IPS-18a (cell line): ENCODE results near the gene CCS.

Source experiments
- H3K27ac ChIP-seq: one replicate; pipeline ENCODE4 v1.5.1; 2013; ENCODE audit warnings: low read length
- H3K27me3 ChIP-seq: one replicate; pipeline ENCODE4 v1.6.1; 2013; ENCODE audit warnings: mild to moderate bottlenecking, low read length; ENCODE audit not compliant: control insufficient read depth, insufficient read depth
- H3K36me3 ChIP-seq: one replicate; pipeline ENCODE4 v1.6.1; 2013; ENCODE audit warnings: low read depth, low read length; ENCODE audit not compliant: control insufficient read depth
- H3K4me1 ChIP-seq: one replicate; pipeline ENCODE4 v1.6.1; 2013; ENCODE audit warnings: low read depth, low read length; ENCODE audit not compliant: control insufficient read depth
- H3K4me3 ChIP-seq: one replicate; pipeline ENCODE4 v1.5.1; 2013; ENCODE audit warnings: low read length
- H3K9ac ChIP-seq: one replicate; pipeline ENCODE4 v1.6.1; 2013; ENCODE audit warnings: mild to moderate bottlenecking, low read length, moderate library complexity
- H3K9me3 ChIP-seq: one replicate; pipeline ENCODE4 v1.6.1; 2013; ENCODE audit warnings: low read depth, low read length; ENCODE audit not compliant: control insufficient read depth

CCS gene

DNA sequence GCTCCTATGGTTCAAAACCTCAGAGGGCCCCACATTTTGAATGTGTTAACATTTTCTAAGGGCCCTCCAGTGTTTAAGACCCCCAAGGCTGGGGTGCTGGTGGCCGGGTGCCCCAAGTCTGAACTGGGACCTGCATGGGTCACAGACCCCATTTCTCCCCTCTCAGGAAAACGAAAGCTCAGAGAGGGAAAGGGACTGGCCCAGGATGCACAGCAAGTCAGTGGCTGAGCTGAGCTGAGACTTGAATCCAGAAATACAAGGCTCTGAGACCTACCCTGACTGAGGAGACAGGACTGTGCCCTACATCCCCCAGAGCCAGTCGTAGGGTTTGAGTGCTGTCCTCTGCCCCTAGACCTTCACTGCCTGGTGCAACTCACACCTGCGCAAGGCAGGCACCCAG lies 42.1 kb upstream of the CCS start:
- peaks cover 17% of the 10 kb centered on the region for H3K36me3 ChIP-seq
- no peaks in the 10 kb centered on the region for H3K27me3 ChIP-seq
- no peaks in the 10 kb centered on the region for H3K9me3 ChIP-seq

DNA sequence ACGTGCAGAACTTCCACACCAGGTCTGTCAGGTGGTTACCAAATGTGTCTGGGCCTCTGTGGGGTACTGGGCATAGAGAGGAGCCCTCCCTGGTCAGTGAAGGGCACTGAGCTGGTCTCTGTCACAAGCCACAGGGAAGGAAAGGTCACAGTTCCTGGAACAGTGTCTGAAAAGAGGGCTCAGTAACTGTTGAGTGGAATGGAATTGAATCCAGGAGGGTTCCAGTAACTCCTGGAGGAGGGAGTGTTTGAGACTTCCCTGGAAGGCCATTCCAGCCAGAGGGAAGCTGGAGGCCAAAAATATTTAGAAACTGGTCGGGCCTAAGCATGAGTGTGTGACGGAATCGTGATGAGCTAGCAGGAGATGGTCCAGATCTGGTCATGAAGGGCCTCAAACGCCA lies 38.4 kb upstream of the CCS start:
- H3K9me3 ChIP-seq, result no peaks in the 10 kb centered on the region
- no peak overlapping the region for H3K4me3 ChIP-seq
- H3K27me3 ChIP-seq, result no peaks in the 10 kb centered on the region
- peaks cover 31% of the 10 kb centered on the region for H3K36me3 ChIP-seq
- no peak overlapping the region for H3K9ac ChIP-seq
- no peaks in the 10 kb centered on the region for H3K4me1 ChIP-seq
- H3K27ac ChIP-seq, result no peak overlapping the region

More for the DNA sequence above, 42.1 kb upstream of the CCS start:
- no peak overlapping the region for H3K9ac ChIP-seq
- H3K27ac ChIP-seq, result no peak overlapping the region
- no peak overlapping the region for H3K4me3 ChIP-seq
- H3K4me1 ChIP-seq, result peaks cover 9% of the 10 kb centered on the region

DNA sequence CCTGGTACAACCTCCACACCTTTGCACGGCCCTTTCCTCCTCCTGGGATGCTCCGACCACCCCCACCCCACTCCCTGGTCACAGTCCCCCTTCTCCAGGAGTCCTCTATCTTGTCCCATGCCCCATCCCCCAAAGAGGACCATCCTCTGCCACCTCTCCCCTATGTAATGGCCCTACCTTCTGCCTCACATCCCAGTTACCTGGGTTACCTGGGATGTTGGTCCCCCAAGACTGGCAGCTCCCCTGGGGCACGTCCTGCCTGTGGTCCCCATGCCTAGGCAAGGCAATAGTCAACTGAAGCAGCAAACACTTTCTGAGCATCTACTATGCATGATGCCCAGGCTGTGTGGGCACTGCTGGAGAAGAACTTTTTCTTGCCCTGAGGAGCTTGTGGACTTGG lies 37.6 kb upstream of the CCS start:
- Histone ChIP-seq H3K27ac (no peak overlapping the region), H3K27me3 (no peaks in the 10 kb centered on the region), H3K36me3 (peaks cover 34% of the 10 kb centered on the region), H3K4me1 (no peaks in the 10 kb centered on the region), H3K9ac (no peak overlapping the region), H3K4me3 (no peak overlapping the region), H3K9me3 (no peaks in the 10 kb centered on the region)

DNA sequence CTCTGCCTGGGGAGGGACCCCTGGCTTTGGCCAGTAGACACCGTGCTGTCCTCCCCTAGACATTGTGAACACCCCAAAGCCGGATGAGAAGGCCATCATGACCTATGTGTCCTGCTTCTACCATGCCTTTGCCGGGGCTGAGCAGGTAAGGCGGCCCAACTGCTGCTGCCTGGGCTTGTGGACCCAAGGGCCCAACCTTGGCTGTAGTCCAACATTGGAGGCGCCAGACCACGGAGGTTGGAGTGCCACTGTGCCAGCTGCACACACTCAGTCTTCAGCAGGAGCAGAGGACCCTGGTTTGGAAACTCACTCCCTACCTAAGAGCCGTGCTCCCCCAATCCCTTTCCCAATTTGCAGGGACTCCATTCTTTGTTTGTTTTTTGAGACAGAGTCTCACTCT lies 36.9 kb upstream of the CCS start:
- H3K36me3 ChIP-seq, result peaks cover 41% of the 10 kb centered on the region
- H3K27ac ChIP-seq, result no peak overlapping the region
- H3K9me3 ChIP-seq, result no peaks in the 10 kb centered on the region
- H3K27me3 ChIP-seq, result no peaks in the 10 kb centered on the region
- no peak overlapping the region for H3K4me3 ChIP-seq
- no peak overlapping the region for H3K9ac ChIP-seq
- no peaks in the 10 kb centered on the region for H3K4me1 ChIP-seq

DNA sequence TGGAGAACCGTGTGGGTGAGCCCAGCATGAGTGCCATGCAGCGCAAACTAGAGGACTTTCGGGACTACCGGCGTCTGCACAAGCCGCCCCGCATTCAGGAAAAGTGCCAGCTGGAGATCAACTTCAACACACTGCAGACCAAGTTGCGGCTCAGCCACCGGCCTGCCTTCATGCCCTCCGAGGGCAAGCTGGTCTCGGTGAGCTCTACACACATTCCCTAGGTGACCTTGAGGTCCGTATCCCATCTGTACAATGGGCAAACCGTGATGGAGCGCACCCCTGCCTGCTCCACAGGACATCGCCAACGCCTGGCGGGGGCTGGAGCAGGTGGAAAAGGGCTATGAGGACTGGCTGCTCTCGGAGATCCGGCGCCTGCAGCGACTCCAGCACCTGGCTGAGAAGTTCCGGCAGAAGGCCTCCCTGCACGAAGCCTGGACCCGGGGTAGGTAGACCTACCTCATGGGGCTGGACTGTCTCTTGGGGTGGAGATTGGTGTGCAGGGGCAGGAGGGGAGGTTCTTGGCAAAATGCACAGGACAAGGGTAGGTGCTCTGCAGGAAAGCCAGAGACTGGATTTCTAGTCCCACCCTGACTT lies 35.2 kb upstream of the CCS start:
- no peaks in the 10 kb centered on the region for H3K27me3 ChIP-seq
- H3K4me1 ChIP-seq, result no peaks in the 10 kb centered on the region
- H3K27ac ChIP-seq, result no peak overlapping the region
- no peak overlapping the region for H3K9ac ChIP-seq
- peaks cover 51% of the 10 kb centered on the region for H3K36me3 ChIP-seq
- H3K4me3 ChIP-seq, result no peak overlapping the region
- H3K9me3 ChIP-seq, result no peaks in the 10 kb centered on the region

DNA sequence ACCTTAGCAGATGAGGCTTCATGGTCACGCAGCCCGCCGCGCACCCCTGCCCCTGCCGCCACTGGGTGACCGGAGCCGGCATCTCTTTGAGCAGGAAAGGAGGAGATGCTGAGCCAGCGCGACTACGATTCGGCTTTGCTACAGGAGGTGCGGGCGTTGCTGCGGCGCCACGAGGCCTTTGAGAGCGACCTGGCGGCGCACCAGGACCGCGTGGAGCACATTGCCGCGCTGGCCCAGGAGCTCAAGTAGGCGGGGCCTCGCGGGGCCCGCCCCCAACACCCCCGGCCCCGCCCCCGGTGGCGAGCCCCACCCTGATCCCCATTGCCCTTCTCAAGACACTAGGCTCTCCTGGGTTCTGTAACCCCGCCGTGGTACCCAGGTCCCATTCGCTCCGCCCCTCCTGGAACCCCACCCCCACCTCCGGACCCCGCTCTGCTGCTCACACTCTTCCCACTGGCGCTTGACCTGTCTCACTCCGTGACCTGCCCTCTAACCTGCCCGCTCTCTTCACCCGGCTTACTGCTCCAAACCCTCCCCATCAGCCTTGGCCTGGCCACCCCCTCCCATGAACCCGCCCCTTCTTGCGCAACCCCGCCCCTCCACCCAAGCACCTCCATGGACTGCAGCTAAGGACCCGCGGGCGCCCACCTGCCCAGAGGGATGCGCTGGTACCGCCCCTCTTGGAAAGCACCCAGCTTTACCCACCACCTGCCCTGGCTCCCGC lies 33.7 kb upstream of the CCS start:
- Histone ChIP-seq H3K9me3 (no peaks in the 10 kb centered on the region), H3K4me1 (no peaks in the 10 kb centered on the region), H3K4me3 (no peak overlapping the region), H3K9ac (no peak overlapping the region), H3K27ac (no peak overlapping the region), H3K27me3 (no peaks in the 10 kb centered on the region), H3K36me3 (peaks cover 55% of the 10 kb centered on the region)

DNA sequence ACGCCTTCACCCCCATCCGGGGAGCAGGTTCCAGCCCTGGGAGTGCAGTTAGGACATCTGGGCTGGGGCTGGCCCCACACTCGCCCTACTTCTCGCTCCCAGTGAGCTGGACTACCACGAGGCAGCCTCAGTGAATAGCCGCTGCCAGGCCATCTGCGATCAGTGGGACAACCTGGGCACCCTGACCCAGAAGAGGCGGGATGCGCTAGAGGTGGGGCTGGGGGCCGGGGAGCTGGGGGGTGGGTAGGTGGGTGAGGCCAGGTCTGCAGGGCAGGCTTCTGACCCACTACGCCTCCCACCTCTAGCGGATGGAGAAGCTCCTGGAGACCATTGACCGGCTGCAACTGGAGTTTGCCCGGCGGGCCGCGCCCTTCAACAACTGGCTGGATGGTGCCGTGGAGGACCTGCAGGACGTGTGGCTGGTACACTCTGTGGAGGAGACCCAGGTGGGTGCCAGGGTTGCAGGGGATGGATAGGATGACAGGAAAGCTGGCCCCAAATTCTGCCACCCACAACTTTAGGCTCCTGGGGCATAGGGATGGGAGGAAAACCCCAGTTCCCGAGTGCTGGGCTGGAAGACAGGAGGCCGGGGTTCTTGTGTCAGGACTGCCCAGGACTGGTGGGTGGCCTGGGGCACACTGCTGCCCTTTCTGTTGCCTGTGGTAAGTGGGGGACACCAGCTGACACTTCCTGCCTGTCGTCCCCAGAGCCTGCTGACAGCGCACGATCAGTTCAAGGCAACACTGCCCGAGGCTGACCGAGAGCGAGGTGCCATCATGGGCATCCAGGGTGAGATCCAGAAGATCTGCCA lies 32.9 kb upstream of the CCS start:
- Histone ChIP-seq H3K27me3 (no peaks in the 10 kb centered on the region), H3K9me3 (no peaks in the 10 kb centered on the region), H3K27ac (no peak overlapping the region), H3K4me1 (no peaks in the 10 kb centered on the region), H3K4me3 (no peak overlapping the region), H3K9ac (no peak overlapping the region), H3K36me3 (peaks cover 52% of the 10 kb centered on the region)

DNA sequence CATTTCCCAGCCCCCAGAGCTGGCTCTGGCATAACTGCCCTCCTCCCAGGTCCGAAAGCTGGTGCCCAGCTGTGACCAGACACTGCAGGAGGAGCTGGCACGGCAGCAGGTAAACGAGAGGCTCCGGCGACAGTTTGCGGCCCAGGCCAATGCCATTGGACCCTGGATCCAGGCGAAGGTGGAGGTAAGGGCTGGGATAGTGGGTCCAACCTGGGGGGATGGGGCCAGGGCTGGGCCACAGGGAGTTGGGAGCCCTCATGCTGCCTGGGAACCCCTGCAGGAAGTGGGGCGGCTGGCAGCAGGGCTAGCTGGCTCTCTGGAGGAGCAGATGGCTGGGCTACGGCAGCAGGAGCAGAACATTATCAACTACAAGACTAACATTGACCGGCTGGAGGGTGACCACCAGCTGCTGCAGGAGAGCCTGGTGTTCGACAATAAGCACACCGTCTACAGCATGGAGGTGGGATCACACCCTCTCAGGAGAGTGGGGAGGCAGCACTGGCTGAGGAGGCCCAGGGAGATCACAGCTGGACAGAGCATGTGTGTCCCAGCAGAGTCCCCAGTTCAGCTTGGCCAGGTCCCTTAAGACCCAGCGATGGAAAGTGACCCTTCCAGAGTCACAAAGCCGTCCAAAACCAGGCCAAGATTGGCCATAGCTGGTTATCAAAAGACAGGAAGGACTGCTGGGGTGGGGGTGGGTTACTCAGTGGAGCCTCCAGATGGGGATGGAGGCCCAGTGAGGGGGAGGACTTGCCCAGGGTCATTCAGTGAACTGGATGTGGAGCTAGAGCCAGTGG lies 31.6 kb upstream of the CCS start:
- Histone ChIP-seq H3K4me1 (no peaks in the 10 kb centered on the region), H3K27me3 (no peaks in the 10 kb centered on the region), H3K9me3 (no peaks in the 10 kb centered on the region), H3K4me3 (no peak overlapping the region), H3K36me3 (peaks cover 40% of the 10 kb centered on the region), H3K27ac (no peak overlapping the region), H3K9ac (no peak overlapping the region)

DNA sequence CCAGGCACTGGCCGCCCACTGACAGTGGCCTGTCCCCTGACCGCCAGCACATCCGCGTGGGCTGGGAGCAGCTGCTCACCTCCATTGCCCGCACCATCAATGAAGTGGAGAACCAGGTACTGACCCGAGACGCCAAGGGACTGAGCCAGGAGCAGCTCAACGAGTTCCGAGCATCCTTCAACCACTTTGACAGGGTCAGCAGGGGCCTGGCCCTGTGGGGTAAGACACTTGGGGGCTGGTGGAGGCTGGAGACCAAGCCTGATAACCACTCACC lies 31.1 kb upstream of the CCS start:
- H3K4me1 ChIP-seq, result no peaks in the 10 kb centered on the region
- peaks cover 40% of the 10 kb centered on the region for H3K36me3 ChIP-seq
- no peaks in the 10 kb centered on the region for H3K9me3 ChIP-seq
- no peak overlapping the region for H3K27ac ChIP-seq
- no peak overlapping the region for H3K4me3 ChIP-seq
- H3K9ac ChIP-seq, result no peak overlapping the region
- H3K27me3 ChIP-seq, result no peaks in the 10 kb centered on the region

DNA sequence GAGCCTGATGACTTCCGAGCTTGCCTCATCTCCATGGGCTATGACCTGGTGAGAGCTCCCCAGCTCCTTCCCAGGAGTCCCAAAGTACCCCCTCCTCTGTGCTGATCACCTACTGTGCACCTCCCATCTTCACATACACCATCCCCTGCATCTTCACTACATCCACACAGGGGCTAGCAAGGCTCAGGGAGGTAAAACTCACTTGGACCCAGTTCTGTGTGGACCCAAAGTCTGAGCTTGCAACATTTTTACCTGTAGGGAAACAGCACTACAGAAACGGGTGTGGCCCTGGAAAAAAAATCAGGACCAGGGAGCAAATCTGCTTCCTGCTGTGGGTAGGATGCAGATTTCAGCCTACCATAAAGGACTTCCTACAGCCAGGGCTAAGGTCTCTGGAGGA lies 30.7 kb upstream of the CCS start:
- H3K36me3 ChIP-seq, result peaks cover 37% of the 10 kb centered on the region
- no peaks in the 10 kb centered on the region for H3K9me3 ChIP-seq
- no peak overlapping the region for H3K27ac ChIP-seq
- H3K9ac ChIP-seq, result no peak overlapping the region
- H3K4me1 ChIP-seq, result no peaks in the 10 kb centered on the region
- H3K4me3 ChIP-seq, result no peak overlapping the region
- H3K27me3 ChIP-seq, result no peaks in the 10 kb centered on the region

DNA sequence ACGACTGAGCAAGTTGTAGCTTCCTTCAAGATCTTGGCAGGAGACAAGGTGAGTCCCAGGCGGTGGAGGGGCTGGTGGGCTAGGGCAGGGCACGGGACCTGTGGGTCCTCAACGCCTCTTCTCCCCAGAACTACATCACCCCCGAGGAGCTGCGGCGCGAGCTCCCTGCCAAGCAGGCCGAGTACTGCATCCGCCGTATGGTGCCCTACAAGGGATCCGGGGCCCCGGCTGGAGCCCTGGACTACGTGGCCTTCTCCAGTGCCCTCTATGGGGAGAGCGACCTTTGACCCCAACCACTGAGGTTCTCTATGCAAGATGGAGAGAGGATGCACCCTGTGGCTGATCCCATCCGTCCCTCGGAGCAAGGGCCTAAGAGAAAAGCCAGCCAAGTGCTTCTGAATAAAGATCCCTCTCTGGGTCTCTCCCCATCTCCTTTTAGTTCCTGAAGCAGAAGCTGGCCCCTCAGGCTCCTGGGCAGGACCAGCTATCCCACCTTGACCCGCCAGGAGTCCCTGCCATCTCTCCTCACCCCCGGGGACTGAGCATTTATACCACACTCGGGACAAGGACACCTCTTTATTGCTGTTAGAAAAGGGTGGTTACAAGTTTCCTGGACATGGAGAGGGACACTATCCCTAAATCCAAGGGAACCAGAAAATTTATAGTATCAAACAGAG lies 29.9 kb upstream of the CCS start:
- Histone ChIP-seq H3K9ac (no peak overlapping the region), H3K27me3 (no peaks in the 10 kb centered on the region), H3K4me3 (no peak overlapping the region), H3K27ac (no peak overlapping the region), H3K9me3 (no peaks in the 10 kb centered on the region), H3K36me3 (peaks cover 29% of the 10 kb centered on the region), H3K4me1 (no peaks in the 10 kb centered on the region)
